MM.1S (cell line): Measurements from ENCODE around the gene DENND1A.

Source experiments
- DNase-seq: peaks from one replicate; pipeline ENCODE4 v3.0.0-alpha.2; 2015
- H2AFZ ChIP-seq: fragments of 300-600 bp; sonication (generic); 2 replicates; pipeline ENCODE4 v1.6.0; 2016; ENCODE audit warnings: antibody characterized with exemption, low read length
- H3F3A ChIP-seq: fragments of 300-600 bp; sonication (generic); 2 replicates; pipeline ENCODE4 v1.6.1; 2016; ENCODE audit warnings: mild to moderate bottlenecking, antibody characterized with exemption, low read length, moderate library complexity, mixed read lengths; ENCODE audit not compliant: insufficient read depth
- H3K27ac ChIP-seq: fragments of 300-600 bp; sonication (generic); 2 replicates; pipeline ENCODE4 v1.5.1; 2016; ENCODE audit warnings: mild to moderate bottlenecking, low read length
- H3K27me3 ChIP-seq: fragments of 300-600 bp; sonication (generic); replicated peaks from 2 replicates; pipeline ENCODE4 v1.6.0; 2016; ENCODE audit warnings: low read length; ENCODE audit not compliant: insufficient read depth
- H3K36me3 ChIP-seq: fragments of 300-600 bp; sonication (generic); replicated peaks from 2 replicates; pipeline ENCODE4 v1.6.1; 2016; ENCODE audit warnings: mild to moderate bottlenecking, low read length, mixed read lengths; ENCODE audit not compliant: insufficient read depth
- H3K4me1 ChIP-seq: fragments of 300-600 bp; sonication (generic); 2 replicates; pipeline ENCODE4 v1.6.1; 2016; ENCODE audit warnings: low read length, mixed read lengths
- H3K4me2 ChIP-seq: fragments of 300-600 bp; sonication (generic); 2 replicates; pipeline ENCODE4 v1.6.0; 2016; ENCODE audit warnings: low read depth, low read length
- H3K4me3 ChIP-seq: fragments of 300-600 bp; sonication (generic); 2 replicates; pipeline ENCODE4 v1.5.1; 2016; ENCODE audit warnings: low read length, mixed read lengths
- H3K79me2 ChIP-seq: fragments of 300-600 bp; sonication (generic); 2 replicates; pipeline ENCODE4 v1.6.1; 2016; ENCODE audit warnings: mixed run types, low read length, mixed read lengths
- H3K9ac ChIP-seq: fragments of 300-600 bp; sonication (generic); 2 replicates; pipeline ENCODE4 v1.6.1; 2016; ENCODE audit warnings: low read length, mixed read lengths
- H3K9me2 ChIP-seq: fragments of 300-600 bp; sonication (generic); replicated peaks from 2 replicates; pipeline ENCODE4 v1.6.1; 2016; ENCODE audit warnings: mild to moderate bottlenecking, low read length, mixed read lengths; ENCODE audit not compliant: insufficient read depth
- H3K9me3 ChIP-seq: fragments of 300-600 bp; sonication (generic); replicated peaks from 2 replicates; pipeline ENCODE4 v1.6.1; 2016; ENCODE audit warnings: mild to moderate bottlenecking, low read length, mixed read lengths; ENCODE audit not compliant: insufficient read depth
- H4K20me1 ChIP-seq: fragments of 300-600 bp; sonication (generic); 2 replicates; pipeline ENCODE4 v1.6.1; 2016; ENCODE audit warnings: mild to moderate bottlenecking, low read length, moderate library complexity, mixed read lengths; ENCODE audit not compliant: insufficient read depth
- CTCF ChIP-seq: fragments of 300-600 bp; sonication (generic); IDR thresholded peaks from 2 replicates; pipeline ENCODE4 v1.5.1; 2016; ENCODE audit warnings: antibody characterized with exemption, low read length, mixed read lengths
- EZH2 ChIP-seq: fragments of 300-600 bp; sonication (generic); optimal IDR thresholded peaks from 2 replicates; pipeline ENCODE3; 2017; ENCODE audit warnings: low read depth, mild to moderate bottlenecking, antibody characterized with exemption, low read length, mixed read lengths
- EZH2phosphoT487 ChIP-seq: fragments of 300-600 bp; sonication (generic); IDR thresholded peaks from 2 replicates; pipeline ENCODE4 v1.6.1; 2018; ENCODE audit warnings: antibody characterized with exemption, low read length

DENND1A gene

GRCh38 chr9:123406691-123407216, 523.2 kb downstream of the DENND1A start:
- Histone ChIP-seq H3K9me2 (no peaks in the 10 kb centered on the region), H3K27ac (no peak overlapping the region), H3K9ac (no peak overlapping the region), H3K27me3 (no peaks in the 10 kb centered on the region), H3K4me1 (no peaks in the 10 kb centered on the region), H2AFZ (no peak overlapping the region), H3K4me3 (no peak overlapping the region), H3K4me2 (no peak overlapping the region), H3K36me3 (no peaks in the 10 kb centered on the region), H3K9me3 (no peaks in the 10 kb centered on the region), H3F3A (no peaks in the 10 kb centered on the region), H3K79me2 (no peaks in the 10 kb centered on the region), H4K20me1 (no peaks in the 10 kb centered on the region)
- DNase-seq, result no peak
- TF ChIP-seq EZH2phosphoT487, result no peak
- TF ChIP-seq CTCF, result no peak
- TF ChIP-seq EZH2, result no peak

DNA sequence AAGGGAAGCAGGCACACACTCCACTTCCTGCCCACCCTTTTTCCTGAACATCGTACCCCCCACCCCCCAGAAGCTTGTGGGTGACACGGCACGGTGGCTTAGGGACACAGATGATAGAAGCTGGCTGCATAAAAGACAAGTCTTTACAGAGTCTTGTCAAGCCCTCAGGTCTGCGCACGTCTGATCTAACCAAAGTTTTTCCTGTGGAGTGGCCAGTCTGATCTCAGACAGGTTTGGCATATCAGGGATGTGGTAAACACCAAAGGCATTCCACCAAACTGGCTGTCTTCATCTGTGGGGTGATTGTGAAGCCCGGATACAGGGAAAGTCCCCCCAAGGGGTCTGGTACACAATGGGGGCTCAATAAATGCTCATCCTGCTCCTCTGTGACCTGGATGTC, 523.9 kb downstream of the DENND1A start:
- H3K4me3 ChIP-seq, result no peak overlapping the region
- no peak overlapping the region for H3K9ac ChIP-seq
- no peak overlapping the region for H3K4me2 ChIP-seq
- H3K27me3 ChIP-seq, result no peaks in the 10 kb centered on the region
- no peak for DNase-seq
- no peaks in the 10 kb centered on the region for H3F3A ChIP-seq
- H3K27ac ChIP-seq, result no peak overlapping the region
- H3K36me3 ChIP-seq, result no peaks in the 10 kb centered on the region
- H2AFZ ChIP-seq, result no peak overlapping the region
- no peak for TF ChIP-seq EZH2phosphoT487
- no peaks in the 10 kb centered on the region for H3K79me2 ChIP-seq
- H3K9me3 ChIP-seq, result no peaks in the 10 kb centered on the region
- H3K9me2 ChIP-seq, result no peaks in the 10 kb centered on the region
- no peaks in the 10 kb centered on the region for H4K20me1 ChIP-seq
- H3K4me1 ChIP-seq, result no peaks in the 10 kb centered on the region

- no peak for DNase-seq
- H3K9me3 ChIP-seq, result no peaks in the 10 kb centered on the region
- no peak overlapping the region for H3K27ac ChIP-seq
- no peaks in the 10 kb centered on the region for H3K27me3 ChIP-seq
- no peaks in the 10 kb centered on the region for H3K36me3 ChIP-seq
- H3K79me2 ChIP-seq, result no peaks in the 10 kb centered on the region
- no peaks in the 10 kb centered on the region for H3K4me1 ChIP-seq
- no peaks in the 10 kb centered on the region for H3F3A ChIP-seq
- no peak overlapping the region for H3K4me3 ChIP-seq
- no peak overlapping the region for H3K9ac ChIP-seq
- no peak overlapping the region for H2AFZ ChIP-seq
- no peaks in the 10 kb centered on the region for H4K20me1 ChIP-seq
- H3K4me2 ChIP-seq, result no peak overlapping the region
- H3K9me2 ChIP-seq, result no peaks in the 10 kb centered on the region
- TF ChIP-seq EZH2 (no peak), EZH2phosphoT487 (no peak), CTCF (no peak)
These were observed 526.9 kb downstream of the DENND1A start for GRCh38 chr9:123402981-123403509.

DNA sequence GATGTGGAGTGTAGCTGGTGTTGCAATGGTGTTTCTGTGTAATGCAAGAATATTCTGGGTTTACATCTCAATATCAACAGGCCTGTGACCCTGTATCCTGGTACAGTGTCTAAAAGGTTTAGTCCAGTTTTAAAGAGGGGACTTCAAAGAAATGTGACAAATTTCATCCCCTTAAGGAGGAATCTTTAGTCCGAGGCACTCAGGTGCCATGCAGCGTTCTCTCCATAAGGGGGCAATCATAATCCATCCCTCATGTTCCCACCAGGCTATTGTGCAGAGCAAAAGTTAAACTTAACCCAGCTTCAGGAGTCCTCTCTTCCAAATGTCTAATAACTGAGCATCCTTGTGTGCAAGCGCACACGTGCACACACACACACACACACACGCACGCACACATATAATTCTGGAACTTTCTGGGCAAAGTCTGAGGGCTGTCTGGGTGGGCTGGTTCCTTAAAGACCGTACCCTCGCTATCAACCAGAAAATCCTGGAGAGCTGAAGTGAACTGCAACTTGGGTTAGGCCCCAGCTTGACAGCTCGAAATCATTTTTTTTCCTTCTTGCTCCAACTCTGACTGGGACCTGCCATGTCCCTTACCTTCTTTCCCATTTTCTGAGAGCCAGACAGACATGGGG, 527.9 kb downstream of the DENND1A start:
- H3K4me1 ChIP-seq, result no peaks in the 10 kb centered on the region
- no peak for DNase-seq
- no peaks in the 10 kb centered on the region for H3K36me3 ChIP-seq
- no peaks in the 10 kb centered on the region for H3K27me3 ChIP-seq
- TF ChIP-seq EZH2 (no peak), CTCF (peak; percentile 56)
- H3K9ac ChIP-seq, result no peak overlapping the region
- no peaks in the 10 kb centered on the region for H3K9me2 ChIP-seq
- H3K27ac ChIP-seq, result no peak overlapping the region
- H3K4me2 ChIP-seq, result no peak overlapping the region
- no peaks in the 10 kb centered on the region for H3F3A ChIP-seq
- no peaks in the 10 kb centered on the region for H3K79me2 ChIP-seq
- H3K9me3 ChIP-seq, result no peaks in the 10 kb centered on the region
- no peaks in the 10 kb centered on the region for H4K20me1 ChIP-seq
- no peak overlapping the region for H3K4me3 ChIP-seq
- no peak overlapping the region for H2AFZ ChIP-seq
